Ecto neural progenitor cell (in vitro differentiated cells): Measurements from ENCODE around the gene SERINC3.
"Not testable (repeated sequence)": the region's sequence is repeated elsewhere in the genome, so short reads cannot be mapped to it uniquely, and the experiment has no call there.

Source experiments
- DNase-seq: peaks from one replicate; pipeline ENCODE4 v3.0.0-alpha.2; 2018; ENCODE audit warnings: low spot score

Gene SERINC3

DNA sequence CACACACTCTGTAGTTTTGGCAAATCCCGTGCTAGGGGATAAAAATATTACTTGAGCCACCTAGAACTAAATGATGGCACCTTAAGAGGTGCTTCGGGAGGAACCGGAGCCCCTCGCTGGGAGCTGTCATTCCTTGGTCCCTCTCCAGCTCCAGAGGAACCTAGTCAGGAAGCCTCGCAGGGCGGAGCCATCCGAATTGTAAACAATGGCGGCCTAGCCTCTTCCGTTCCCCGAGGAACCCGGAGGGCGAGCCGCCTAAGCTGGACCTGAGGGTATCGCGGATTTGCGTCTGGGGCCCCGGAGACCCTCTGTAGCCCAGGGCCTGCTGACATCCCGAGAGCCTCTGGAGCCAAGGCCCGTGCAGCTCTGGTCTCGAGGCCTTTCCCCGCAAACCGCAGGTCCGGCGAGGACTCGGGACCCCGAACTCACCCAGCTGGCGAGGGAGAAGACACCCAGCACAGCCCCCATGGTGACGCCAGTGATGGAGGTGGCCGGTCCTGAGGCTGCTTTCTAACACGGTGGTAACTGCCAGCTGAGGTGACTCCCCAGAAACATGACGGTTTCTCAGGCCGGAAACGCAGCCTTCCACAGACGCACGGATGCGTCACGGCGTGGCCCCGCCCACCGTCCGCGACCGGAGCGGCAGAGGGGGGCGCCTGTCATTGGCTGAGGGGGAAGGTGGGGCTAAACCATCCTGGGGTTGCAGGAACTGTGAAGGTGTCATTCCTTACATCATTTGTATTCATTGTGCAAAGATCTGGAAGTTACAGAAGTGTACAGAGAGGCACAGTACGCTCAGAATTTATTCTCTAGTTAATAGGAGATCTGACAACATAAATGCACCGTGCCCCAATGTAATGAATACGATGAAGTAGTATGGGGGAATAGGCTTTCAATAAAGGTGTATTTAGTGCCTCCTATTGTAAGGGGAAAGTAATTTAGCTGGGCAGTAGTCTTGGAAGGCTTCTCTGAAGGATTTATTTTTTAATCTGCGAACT lies at the start of gene SERINC3:
TSS of gene SERINC3 (minus strand) at position 587 of the 998 bp plus-strand sequence. CDS start at position 468, 119 bp downstream.
- DNase-seq = peak; percentile 90

DNA sequence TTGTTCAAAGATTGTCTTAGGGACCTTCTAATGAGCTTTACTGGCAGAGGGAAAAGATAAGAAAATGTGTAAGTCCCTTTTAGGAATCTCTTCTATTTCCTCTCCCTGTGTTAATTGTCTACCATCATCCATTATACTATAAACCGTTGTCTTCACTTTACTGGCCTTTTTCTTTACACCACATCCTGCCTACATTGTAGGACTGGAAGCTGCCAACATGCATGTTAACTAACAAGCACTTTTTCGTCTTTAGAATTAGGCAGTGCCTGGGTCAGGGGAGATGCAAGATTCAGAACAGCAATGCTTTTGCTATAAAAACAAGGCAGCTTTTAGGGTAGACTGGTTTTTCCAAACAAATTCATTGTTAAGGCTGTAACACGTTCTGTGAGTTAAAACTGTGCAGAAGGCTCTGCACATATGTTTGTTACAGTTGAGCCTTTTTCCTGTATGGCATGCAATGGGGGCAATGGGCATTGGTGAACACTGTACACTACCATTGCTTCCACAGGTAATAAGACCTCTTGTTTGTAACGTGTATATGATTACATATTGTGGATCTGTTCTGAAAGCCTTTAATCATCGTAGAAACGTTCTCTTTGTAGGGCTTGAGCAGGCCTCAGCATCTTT lies 49.6 kb upstream of the SERINC3 start:
- no peak for DNase-seq

DNA sequence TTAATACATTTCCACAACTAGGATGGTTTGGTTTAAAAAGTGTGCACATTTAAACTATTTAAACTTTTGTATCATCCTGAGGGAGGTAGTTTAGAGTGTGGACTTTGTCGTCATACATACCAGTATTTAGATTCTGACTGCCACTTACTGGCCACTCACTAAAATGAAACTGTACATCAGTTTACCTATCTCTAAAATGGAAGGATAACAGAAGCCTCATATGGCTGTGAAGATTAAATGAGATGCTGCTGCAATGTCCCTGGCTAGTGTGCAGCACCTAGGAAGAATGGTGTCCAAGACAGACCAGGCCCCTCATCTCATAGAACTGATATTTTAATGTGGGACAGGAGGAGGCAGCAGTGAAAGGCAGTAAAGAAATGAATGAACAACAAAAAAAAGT lies 48.5 kb upstream of the SERINC3 start:
- DNase-seq = no peak

DNA sequence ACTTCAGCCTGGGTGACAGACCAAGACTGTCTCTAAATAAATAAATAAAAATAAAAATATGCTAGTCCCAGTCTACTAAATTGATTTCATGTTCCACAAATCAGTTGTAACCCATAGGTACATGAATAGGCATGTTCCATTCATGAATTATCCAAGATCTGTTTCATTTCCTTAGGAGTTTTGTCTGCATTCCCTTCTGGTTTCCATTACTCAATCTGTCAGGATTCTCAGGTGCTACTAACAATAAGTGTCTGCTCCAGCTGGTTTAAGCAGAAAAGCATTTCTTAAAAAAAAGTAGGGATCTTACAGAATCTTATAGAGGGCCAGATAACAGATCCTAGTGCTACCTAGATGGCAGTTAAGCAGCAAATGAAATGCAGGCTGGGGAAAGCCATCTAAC lies 44.9 kb upstream of the SERINC3 start:
- no peak for DNase-seq

DNA sequence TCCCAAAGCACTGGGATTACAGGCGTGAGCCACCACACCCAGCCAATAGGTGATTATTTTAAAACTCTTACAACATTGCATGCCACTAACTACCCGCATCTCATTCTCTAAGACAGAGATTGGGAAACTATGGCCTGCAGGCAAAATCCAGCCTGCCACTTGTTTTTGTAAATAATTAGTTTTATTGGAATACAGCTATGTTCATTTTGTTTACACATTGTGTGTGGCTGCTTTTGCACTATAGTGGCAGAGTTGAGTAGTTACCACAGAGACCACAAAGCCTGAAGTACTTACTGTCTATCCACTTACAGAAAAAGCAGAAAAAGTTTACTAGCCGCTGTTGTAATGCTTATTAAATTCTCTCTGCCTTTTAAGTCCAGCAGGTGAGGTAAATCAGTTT lies 44.1 kb upstream of the SERINC3 start:
- no peak for DNase-seq

DNA sequence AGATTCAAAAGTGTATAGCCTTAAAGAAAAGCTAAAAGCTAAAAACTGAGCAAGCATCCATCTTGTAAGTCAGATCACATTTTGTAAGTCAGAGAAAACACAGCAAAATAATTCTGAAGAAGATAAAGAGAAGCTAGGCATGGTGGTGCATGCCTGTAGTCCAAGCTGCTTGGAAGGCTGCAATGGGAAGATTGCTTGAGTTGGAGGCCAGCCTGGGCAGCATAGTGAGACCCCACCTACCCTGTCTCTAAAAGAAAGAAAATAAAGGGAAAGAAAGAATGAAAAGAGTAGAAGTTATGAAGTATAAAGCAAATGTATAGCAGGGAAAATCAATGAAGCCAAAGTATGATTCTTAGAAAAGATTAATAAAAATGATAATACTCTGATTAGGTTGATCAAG lies 40.0 kb upstream of the SERINC3 start:
- DNase-seq = no peak

DNA sequence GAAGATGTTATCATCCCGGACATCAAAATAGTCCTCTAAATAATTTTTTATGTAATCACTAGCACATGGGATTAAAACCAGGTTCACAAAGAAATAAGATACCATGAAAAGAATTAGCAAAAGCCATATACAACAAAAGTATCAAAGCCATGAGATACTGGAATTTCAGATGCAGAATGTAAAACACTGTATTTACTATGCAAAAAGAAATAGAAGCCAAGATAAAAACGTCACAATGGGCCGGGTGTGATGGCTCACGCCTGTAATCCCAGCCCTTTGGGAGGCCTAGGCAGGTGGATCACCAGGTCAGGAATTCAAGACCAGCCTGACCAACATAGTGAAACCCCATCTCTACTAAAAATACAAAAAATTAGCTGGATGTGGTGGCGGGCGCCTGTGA lies 38.9 kb upstream of the SERINC3 start:
- not testable (repeated sequence) for DNase-seq

DNA sequence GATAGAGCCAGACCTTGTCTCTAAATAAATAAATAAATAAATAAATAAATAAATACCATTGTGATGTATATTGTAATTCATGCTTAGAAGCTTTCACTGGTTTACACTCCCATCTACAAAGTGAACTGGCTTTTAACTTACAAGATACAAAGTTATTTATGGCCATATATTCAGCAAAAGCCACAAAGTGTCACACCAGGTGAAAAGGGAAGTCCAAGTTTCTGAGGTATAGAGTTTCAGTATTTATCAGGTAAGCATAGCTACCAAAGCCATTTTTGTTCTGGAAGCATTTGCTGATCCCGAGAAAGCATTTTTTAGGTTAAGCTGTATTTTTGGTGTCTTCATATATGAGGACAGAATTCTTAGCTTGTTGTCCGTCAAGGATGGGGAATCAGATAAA lies 38.4 kb upstream of the SERINC3 start:
- DNase-seq = no peak

DNA sequence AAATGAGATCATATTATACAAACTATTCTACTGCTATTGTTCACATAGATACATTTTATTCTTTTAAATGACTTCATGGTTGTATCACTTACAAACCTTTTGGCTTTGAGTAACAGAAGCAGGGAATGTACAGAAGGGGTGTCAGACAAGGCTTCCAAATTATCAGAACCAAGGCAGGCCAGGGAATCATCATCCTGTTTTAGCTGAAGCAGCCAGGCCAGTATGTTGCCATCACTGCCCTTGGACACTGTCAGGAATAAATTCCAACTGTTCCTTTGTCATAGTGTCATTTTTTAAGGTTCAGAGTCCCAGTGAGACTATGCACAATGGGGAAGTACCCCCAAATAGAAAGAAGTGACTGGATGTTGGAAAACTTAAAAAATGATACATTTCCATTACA lies 37.4 kb upstream of the SERINC3 start:
- DNase-seq = no peak

DNA sequence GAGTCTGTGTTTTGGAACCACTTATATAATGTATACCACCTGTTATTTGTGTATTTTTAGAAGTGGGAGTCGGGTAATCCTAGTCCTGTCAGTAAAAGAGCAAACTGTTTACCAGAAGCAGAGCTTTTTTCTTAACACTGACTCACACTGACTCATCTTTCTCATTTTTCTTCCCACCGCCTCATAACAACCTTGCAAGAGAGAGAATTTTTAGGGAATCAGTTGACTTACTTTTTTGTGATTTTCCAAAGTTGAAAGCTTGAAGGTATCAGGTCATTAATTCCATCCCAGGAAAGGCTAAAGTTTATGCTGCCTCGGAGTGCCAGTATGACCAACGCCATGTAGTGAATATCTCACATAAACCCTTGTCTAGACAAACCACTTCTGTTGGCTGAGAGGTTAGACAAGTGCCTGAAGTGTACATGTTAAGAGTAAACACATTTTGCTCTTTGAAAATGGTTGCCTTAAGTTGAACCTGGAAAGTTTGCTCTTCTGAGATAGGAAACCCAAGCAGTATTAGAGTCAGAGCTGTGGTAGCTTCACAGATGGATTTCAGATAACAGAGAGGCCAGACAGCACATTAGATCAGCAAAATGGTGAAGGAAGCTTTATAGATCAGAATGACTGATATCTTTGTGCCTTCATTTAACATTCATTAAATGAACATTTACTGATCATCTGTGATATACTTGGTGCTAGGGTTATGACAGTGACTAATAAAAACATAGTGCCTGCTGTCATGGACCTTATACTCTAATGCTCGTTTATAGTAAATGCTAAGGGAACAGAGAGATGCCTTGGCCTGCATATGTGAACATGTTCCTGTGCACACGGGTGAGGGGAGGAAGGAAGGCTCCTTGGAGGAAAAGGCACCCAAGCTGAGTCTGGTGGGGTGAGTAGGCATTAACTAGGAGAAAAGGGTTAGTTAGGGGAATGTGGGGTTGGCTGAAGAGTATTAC lies 31.4 kb upstream of the SERINC3 start:
- DNase-seq = no peak

DNA sequence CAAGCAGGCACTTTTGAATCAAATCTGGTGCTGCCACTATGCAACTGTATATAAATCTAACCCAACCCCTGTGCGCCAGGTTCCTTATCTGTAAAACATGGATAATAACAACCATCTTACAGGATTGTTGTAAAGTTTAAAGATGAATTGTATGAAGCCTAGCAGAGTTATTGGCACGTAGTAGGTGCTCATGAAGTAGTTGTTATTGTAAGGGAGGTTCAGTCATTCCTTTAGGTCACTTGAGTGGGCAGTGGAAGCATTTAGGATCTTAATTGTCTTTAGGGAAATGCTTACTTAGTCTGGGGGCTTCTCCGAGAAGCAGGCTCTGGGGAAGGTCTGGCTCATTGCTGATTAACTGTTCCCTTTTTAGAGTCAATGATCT lies 30.7 kb upstream of the SERINC3 start:
- DNase-seq = no peak

DNA sequence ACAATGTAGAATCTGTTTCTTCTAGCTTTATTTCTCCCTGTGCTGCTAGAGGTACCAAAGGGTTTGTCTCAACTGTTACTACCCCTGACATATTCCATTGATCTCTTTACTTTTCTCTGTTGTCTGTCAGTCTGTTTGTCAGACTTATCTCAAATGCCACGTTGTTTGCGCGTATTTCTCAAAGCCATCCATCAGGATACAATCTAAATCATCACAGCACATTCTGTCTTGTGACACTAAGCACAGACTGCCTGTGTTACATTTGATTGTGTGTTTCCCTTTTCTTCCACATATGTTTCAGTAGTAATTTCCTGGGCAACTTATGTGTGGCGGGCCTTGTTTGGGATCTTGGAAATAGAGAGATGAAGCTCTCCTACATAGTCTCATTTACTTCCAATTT lies 30.2 kb upstream of the SERINC3 start:
- no peak for DNase-seq

DNA sequence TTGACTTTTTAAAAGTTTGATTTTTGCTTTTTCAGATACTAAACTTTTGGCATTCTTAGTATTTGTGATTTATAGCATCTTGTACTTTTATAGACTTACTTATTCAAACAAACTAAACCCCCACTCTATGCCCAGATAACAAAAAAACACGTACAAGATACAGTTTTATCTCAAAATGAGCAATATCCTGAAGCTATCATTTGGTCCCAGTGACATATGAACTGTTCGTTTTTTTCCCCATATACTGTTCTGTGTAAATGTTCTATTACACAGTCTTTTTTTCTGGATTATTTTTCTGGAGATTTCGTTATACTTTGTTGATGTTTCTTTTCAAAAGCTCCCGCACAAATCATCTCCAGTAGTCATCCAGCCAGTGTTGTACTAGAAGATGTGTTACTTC lies 27.3 kb upstream of the SERINC3 start:
- no peak for DNase-seq

DNA sequence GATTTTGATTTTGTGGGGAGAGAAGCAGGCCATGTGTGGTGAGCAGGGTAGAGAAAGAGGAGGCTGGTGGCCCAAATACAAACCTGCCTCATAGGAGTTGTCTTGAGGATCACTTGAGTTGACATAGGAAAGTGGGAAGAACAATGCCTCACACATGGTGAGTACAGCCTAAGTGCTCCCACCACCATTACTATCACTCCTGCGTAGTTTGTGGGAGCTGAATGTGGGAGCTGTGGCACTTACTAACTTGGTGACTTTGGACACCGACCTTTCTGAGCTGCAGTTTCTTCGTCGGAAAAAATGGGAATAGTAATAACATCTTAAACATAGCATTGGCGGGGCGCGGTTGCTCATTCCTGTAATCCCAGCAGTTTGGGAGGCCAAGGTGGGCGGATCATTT lies 25.5 kb upstream of the SERINC3 start:
- no peak for DNase-seq

DNA sequence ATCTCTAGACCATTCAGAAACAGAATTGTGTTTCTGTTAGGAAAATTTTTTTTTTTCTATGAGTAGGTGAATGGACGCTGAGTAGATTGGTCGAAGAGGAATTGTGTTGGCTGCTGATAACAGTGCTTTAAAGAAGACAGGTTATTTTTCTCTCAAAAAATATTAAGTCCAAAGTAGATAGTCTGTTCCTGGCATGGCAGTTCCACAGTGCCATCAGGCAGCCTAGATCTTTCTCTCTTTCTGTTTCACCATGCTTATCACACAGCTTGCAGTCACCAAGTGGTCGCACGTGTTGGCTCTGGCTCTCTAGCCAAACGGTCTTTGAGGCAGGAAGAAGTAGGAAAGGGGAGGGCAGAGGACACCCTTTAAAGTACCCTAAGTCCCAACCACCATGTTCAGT lies 22.4 kb upstream of the SERINC3 start:
- DNase-seq = no peak

DNA sequence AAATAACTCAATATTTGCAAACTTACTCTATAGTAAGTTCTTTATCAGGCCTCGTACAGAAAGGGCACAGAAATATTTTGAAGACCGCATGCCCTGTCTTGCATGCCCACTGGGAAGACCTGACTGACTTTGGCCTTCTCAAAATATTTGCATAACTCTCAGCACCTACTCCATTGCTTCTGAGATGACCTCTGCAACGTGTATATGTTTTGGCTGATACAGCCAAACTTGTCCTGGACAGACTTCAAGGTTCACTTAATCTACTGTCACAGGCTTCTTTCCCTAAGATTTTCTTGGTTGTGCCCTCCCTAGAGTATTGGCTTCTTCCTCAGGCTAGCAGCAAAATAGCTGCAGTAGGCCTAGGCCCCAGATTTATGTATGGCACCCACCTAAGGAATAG lies 21.5 kb upstream of the SERINC3 start:
- DNase-seq = no peak

DNA sequence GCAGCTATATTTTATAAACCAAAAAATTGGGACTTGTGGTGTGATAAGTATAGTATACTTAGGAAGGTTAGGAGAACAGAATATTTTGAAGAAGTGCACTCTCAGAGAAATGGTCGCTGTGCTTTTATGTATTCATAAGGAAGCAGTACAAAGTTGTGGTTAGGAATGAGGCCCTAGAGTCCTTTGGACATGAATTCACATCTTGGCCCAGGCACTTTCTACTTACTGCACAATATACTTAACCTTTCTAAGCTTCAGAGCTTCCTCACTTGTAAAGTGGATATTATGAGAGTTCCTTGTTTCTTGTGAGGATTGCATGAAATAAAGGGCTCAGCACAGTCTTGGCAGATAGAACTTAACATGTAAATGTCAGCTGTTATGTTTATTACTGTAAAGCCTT lies 21.0 kb upstream of the SERINC3 start:
- no peak for DNase-seq

DNA sequence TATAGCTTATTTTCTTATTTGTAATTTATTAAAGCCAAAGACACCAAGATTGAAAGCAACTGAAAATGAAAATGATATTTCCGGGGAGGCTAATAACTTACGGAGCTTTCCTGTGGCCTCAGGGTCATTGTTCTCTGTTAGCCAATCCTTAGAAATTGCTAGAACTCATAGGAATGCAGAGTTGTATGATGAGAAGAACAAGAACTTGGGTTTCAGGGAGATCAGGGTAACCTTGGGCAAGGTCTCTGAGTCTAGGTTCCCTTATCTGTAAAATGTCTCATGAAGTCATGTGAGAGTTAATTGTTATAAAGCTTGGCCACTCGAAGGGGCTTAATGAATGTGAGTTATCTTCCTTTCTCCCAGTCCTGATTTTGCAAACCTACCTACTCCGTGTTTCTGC lies 20.1 kb upstream of the SERINC3 start:
- DNase-seq = no peak

DNA sequence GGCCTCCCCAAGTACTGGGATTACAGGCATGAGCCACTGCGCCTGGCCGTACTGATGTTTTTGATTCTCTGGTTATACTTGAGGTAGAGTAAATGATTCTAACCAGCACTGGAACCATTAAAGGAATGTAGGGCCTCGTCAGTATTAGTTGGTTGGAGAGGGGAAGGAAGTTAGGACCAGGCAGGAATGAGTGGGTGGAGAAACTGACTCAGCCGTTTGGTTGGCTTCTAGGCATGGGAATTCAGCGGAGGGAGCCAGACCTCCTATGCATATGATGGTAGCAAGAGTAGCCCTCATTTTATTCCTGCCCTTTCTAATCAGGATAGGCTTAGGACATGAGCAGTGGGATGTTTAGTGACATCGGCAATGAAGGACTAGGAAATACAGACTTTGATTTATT lies 19.0 kb upstream of the SERINC3 start:
- DNase-seq = no peak

DNA sequence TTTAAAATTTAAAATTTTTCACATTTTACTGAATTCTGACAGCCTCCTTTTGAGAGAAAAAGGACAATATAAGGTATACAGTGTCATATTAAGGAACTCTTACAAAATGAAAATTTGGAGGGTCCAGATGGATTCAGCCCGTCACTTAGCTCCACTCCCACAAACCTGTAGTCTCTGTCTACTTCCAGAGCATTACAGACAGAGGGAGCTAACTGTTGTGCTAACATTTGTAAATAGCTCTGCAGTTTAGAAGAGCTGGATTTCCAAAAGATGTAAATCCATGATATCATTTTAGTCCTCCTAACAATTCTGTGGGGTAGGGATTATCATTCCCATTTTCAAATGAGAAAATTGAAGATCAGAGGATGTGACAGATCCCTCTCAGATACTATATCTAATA lies 16.1 kb upstream of the SERINC3 start:
- DNase-seq = no peak

DNA sequence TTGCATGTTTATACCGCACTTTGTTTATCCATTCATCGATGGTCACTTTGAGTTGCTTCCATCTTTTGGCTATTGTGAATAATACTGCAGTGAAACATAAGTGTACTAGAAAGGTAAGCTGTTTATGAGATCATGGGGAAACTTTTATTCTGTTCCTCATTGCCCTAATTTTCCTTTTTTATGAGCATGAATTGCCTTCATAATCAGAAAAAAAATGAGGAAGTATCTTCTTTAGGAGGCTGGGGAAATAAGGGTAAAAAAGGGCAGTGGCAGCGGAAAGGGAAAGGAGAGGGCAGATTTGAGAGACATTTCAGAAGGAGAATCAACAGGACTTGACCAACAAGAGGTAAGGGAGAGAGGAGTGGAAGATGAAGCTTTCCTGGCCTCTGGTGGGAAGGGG lies 14.3 kb upstream of the SERINC3 start:
- DNase-seq = no peak

DNA sequence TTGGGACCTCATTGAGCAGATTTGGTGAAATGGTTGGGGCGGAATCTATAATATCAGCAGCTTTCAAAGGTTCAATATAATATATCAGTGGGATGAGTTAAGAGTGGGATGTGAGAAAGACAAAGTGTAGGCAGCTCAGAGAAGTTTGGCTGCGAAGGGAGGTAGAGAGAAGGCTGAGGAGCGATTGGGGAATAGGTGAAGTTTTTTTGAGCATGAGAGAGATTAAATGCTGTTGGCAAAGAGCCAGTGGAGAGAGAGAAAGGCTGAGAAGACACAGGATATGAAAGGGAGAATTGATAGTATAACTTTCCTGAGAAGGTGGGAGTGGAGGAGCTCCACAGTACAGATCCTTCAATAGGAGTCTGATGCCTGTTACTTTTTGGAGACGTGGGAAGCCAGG lies 12.1 kb upstream of the SERINC3 start:
- DNase-seq = no peak

DNA sequence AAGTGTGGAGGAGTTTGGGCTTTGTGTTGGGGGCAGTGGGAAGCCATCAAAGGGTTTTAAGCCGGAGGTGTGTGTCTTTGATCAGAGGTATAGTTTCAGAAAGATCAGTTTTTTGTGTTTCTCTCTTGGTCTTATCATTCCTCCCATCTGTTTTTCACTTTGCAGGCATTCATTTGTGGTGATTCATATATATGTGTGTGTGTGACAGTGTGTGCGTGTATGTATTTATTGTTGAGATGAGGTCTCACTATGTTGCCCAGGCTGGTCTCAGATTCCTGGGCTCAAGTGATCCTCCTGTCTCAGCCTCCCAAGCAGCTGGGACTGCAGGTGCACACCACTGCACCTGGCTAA lies 11.1 kb upstream of the SERINC3 start:
- no peak for DNase-seq
